Mesenchymal stem cell (in vitro differentiated cells and primary cell): ENCODE data around the gene SHBG. TPM values are rescaled to one million over a fixed set of nuclear protein-coding genes. Genes with fewer than 3 reads are reported as not detected.

Source experiments
- DNase-seq: peaks from one replicate; pipeline ENCODE4 v3.0.0-alpha.2; 2013
- H2AFZ ChIP-seq: one replicate; pipeline ENCODE4 v1.6.1; 2013; ENCODE audit warnings: low read depth, mild to moderate bottlenecking, control low read depth, inconsistent platforms, low read length, moderate library complexity
- H2AK5ac ChIP-seq: 2 replicates; pipeline ENCODE4 v1.6.1; 2013; ENCODE audit warnings: low read length, moderate library complexity, mild to moderate bottlenecking, inconsistent platforms; ENCODE audit not compliant: severe bottlenecking
- H2BK120ac ChIP-seq: one replicate; pipeline ENCODE4 v1.6.1; 2013; ENCODE audit warnings: low read depth, mild to moderate bottlenecking, inconsistent platforms, low read length, moderate library complexity
- H2BK12ac ChIP-seq, 2 experiments: one replicate each; pipeline ENCODE4 v1.6.1; 2013; ENCODE audit warnings: inconsistent platforms in 2 of 2, low read length in 2 of 2, mild to moderate bottlenecking in 2 of 2, moderate library complexity in 2 of 2, control low read depth in 1 of 2
- H2BK15ac ChIP-seq: one replicate; pipeline ENCODE4 v1.6.1; 2013; ENCODE audit warnings: mild to moderate bottlenecking, low read depth, inconsistent platforms; ENCODE audit not compliant: poor library complexity, severe bottlenecking
- H2BK5ac ChIP-seq: 2 replicates; pipeline ENCODE4 v1.6.1; 2013; ENCODE audit warnings: low read depth, mild to moderate bottlenecking, low read length, control low read depth, inconsistent platforms; ENCODE audit not compliant: poor library complexity, severe bottlenecking
- H3K14ac ChIP-seq, 2 experiments: one replicate each; pipeline ENCODE4 v1.6.1; 2013; ENCODE audit warnings: inconsistent platforms in 2 of 2, low read length in 2 of 2, control low read depth in 1 of 2, mild to moderate bottlenecking in 1 of 2, moderate library complexity in 1 of 2
- H3K18ac ChIP-seq, 2 experiments: one replicate each; pipeline ENCODE4 v1.6.1; 2013; ENCODE audit warnings: inconsistent platforms in 2 of 2, low read length in 2 of 2, control low read depth in 1 of 2, low read depth in 1 of 2, mild to moderate bottlenecking in 1 of 2
- H3K23ac ChIP-seq, 2 experiments: one replicate each; pipeline ENCODE4 v1.6.1; 2013; ENCODE audit warnings: inconsistent platforms in 2 of 2, low read length in 2 of 2, mild to moderate bottlenecking in 2 of 2, moderate library complexity in 2 of 2, control low read depth in 1 of 2
- H3K27ac ChIP-seq: 2 replicates; pipeline ENCODE4 v1.5.1; 2013; ENCODE audit warnings: mild to moderate bottlenecking, moderate library complexity, low read length, control low read depth, inconsistent platforms; ENCODE audit not compliant: poor library complexity, severe bottlenecking
- H3K27me3 ChIP-seq, 2 experiments: 2 replicates each; pipeline versions ENCODE4 v1.6.1 to v1.7.0; 2013; ENCODE audit warnings: low read length in 2 of 2, mild to moderate bottlenecking in 2 of 2, moderate library complexity in 2 of 2, control low read depth in 1 of 2, inconsistent platforms in 1 of 2; ENCODE audit not compliant: control insufficient read depth in 1 of 2, insufficient read depth in 1 of 2
- H3K36me3 ChIP-seq, 2 experiments: 2 replicates each; pipeline versions ENCODE4 v1.6.1 to v1.7.0; 2013; ENCODE audit warnings: low read length in 2 of 2, control low read depth in 1 of 2, inconsistent platforms in 1 of 2, low read depth in 1 of 2, mild to moderate bottlenecking in 1 of 2; ENCODE audit not compliant: insufficient read depth in 2 of 2, control insufficient read depth in 1 of 2
- H3K4ac ChIP-seq, 2 experiments: one replicate each; pipeline ENCODE4 v1.6.1; 2013; ENCODE audit warnings: inconsistent platforms in 2 of 2, low read length in 2 of 2, mild to moderate bottlenecking in 2 of 2, moderate library complexity in 2 of 2, control low read depth in 1 of 2, low read depth in 1 of 2
- H3K4me1 ChIP-seq: 2 replicates; pipeline ENCODE4 v1.6.1; 2013; ENCODE audit warnings: low read depth, low read length, control low read depth; ENCODE audit not compliant: control insufficient read depth, insufficient read depth
- H3K4me2 ChIP-seq: 2 replicates; pipeline ENCODE4 v1.6.1; 2013; ENCODE audit warnings: low read length, mild to moderate bottlenecking, inconsistent platforms; ENCODE audit not compliant: poor library complexity, severe bottlenecking
- H3K4me3 ChIP-seq, 2 experiments: 2 replicates each; pipeline versions ENCODE4 v1.5.1 to v1.7.0; 2013; ENCODE audit warnings: low read length in 2 of 2, mild to moderate bottlenecking in 2 of 2, control low read depth in 1 of 2, low read depth in 1 of 2; ENCODE audit not compliant: insufficient read depth in 1 of 2
- H3K79me1 ChIP-seq: replicated peaks from 2 replicates; pipeline ENCODE4 v1.6.1; 2013; ENCODE audit warnings: mild to moderate bottlenecking, control low read depth, low read length, inconsistent platforms; ENCODE audit not compliant: poor library complexity, severe bottlenecking
- H3K9ac ChIP-seq: 2 replicates; pipeline ENCODE4 v1.7.0; 2013; ENCODE audit warnings: mild to moderate bottlenecking, low read length, moderate library complexity
- H3K9me3 ChIP-seq: 2 replicates; pipeline ENCODE4 v1.7.0; 2013; ENCODE audit warnings: mild to moderate bottlenecking, low read length; ENCODE audit not compliant: control insufficient read depth
- H4K8ac ChIP-seq: one replicate; pipeline ENCODE4 v1.6.1; 2013; ENCODE audit warnings: inconsistent platforms, mild to moderate bottlenecking, low read length, moderate library complexity
- H4K91ac ChIP-seq: one replicate; pipeline ENCODE4 v1.6.1; 2013; ENCODE audit warnings: mild to moderate bottlenecking, low read length, inconsistent platforms
- WGBS: methylation state at CpG from one replicate; pipeline ENCODE4 v1.1.7; 2013; ENCODE audit warnings: mixed read lengths; 5-methylcytosine and 5-hydroxymethylcytosine counted together
- small RNA-seq: library from polyadenylated mRNA; stranded (forward); fragments of <200 nt; extraction: miRNeasy Mini kit (QIAGEN cat#:217004); gene quantifications from one replicate; pipeline ENCODE3, GENCODE V24; 2013; ENCODE audit warnings: low read depth

SHBG gene

DNA sequence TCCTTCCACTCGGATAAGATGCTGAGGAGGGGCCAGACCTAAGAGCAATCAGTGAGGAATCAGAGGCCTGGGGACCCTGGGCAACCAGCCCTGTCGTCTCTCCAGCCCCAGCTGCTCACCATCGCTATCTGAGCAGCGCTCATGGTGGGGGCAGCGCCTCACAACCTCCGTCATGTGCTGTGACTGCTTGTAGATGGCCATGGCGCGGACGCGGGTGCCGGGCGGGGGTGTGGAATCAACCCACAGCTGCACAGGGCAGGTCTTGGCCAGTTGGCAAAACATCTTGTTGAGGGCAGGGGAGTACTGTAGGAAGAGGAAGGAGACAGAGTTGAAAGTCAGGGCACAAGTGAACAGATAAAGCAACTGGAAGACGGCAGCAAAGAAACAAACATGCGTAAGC, 45.0 kb downstream of the SHBG start:
- H4K91ac ChIP-seq: no peak overlapping the region
- no peak for DNase-seq
- no peak overlapping the region for H4K8ac ChIP-seq
- H2BK120ac ChIP-seq: no peak overlapping the region
- H3K9ac ChIP-seq: no peak overlapping the region
- H3K36me3 ChIP-seq: peaks cover 45 to 59% of the 10 kb centered on the region in 2 experiments
- H3K23ac ChIP-seq: no peak overlapping the region
- no peak overlapping the region for H2BK5ac ChIP-seq
- H3K4me2 ChIP-seq: no peak overlapping the region
- no peak overlapping the region for H2AK5ac ChIP-seq
- no peak overlapping the region for H3K27ac ChIP-seq
- WGBS: 91% methylated on average over 14 of the region's 14 CpGs
- H3K14ac ChIP-seq: no peak overlapping the region
- no peak overlapping the region for H2BK12ac ChIP-seq
- no peak overlapping the region for H3K4me3 ChIP-seq
- H3K4ac ChIP-seq: no peak overlapping the region
- H3K79me1 ChIP-seq: peaks cover 22% of the 10 kb centered on the region
- peaks cover 7% of the 10 kb centered on the region for H3K4me1 ChIP-seq
- peaks cover 10% of the 10 kb centered on the region for H3K9me3 ChIP-seq
- no peak overlapping the region for H2AFZ ChIP-seq
- no peak overlapping the region for H2BK15ac ChIP-seq
- H3K27me3 ChIP-seq: no peaks in the 10 kb centered on the region
- no peak overlapping the region for H3K18ac ChIP-seq

DNA sequence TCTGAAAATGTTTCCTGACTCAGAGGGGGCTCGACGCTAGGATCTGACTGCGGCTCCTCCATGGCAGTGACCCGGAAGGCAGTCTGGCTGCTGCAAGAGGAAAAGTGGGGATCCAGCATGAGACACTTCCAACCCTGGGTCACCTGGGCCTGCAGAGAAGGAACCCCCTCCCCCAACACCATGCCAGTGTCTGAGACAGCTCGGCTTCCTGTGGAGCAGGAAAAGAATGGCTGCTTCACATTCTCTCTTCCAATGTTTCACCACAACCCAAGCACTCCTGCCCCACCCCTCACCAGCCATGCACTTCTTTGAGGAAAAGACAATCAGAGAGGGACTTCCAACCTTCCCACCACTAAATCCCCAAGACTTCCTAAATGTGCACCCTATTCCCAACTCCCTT, 46.6 kb downstream of the SHBG start:
- Histone ChIP-seq H4K8ac (no peak overlapping the region), H2BK120ac (no peak overlapping the region), H2AFZ (no peak overlapping the region), H2BK5ac (no peak overlapping the region), H3K18ac (no peak overlapping the region), H3K4me2 (no peak overlapping the region), H3K27ac (no peak overlapping the region), H3K4ac (no peak overlapping the region), H3K9ac (no peak overlapping the region), H4K91ac (no peak overlapping the region), H3K79me1 (peaks cover 22% of the 10 kb centered on the region), H3K23ac (no peak overlapping the region), H3K4me1 (peaks cover 7% of the 10 kb centered on the region), H2BK15ac (no peak overlapping the region), H3K36me3 (peaks cover 36 to 43% of the 10 kb centered on the region in 2 experiments), H3K4me3 (no peak overlapping the region), H3K14ac (no peak overlapping the region), H3K9me3 (peaks cover 10% of the 10 kb centered on the region), H2BK12ac (no peak overlapping the region), H2AK5ac (no peak overlapping the region), H3K27me3 (no peaks in the 10 kb centered on the region)
- no peak for DNase-seq
- WGBS: 92% methylated on average over 5 of the region's 5 CpGs

DNA sequence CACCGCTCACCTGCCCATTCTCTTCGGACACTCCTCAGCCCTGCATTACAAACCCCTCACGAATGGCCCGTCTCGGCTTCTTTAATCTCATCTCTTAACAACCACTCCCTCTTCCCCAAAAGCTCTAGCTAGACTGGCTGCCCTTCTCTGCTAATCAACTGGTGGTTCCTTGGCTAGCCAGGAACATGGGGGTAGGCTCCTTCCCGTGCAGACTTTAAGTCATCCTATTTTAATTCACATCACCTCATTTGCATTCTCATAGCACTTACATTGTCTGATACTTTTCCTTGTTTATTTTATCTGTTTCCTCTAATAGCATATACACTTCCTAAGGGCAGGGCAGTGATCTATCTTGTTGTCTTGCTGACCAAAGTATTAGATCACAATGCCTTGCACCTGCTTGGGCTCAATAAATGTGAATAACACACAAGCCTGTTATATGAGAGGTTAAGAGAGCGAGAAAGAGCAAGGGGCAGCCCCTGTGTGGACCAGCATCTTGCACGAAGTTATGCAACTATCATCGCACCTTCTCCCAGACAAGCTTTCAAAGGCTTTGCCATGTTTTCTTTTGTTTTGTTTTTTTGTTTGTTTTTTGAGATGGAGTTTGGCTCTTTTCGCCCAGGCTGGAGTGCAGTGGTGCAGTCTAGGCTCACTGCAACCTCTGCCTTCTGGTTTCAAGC, 47.6 kb downstream of the SHBG start:
- WGBS: 59% methylated on average over 10 of the region's 10 CpGs
- no peak overlapping the region for H2BK12ac ChIP-seq
- H3K4me2 ChIP-seq: no peak overlapping the region
- H2BK15ac ChIP-seq: no peak overlapping the region
- H2BK5ac ChIP-seq: no peak overlapping the region
- no peak overlapping the region for H3K4me3 ChIP-seq
- no peak overlapping the region for H4K8ac ChIP-seq
- H3K79me1 ChIP-seq: peaks cover 22% of the 10 kb centered on the region
- H3K14ac ChIP-seq: no peak overlapping the region
- H3K18ac ChIP-seq: no peak overlapping the region
- H2AK5ac ChIP-seq: no peak overlapping the region
- H3K36me3 ChIP-seq: peaks cover 29 to 35% of the 10 kb centered on the region in 2 experiments
- no peak overlapping the region for H3K23ac ChIP-seq
- peak overlapping the region; percentile 6 for H3K9ac ChIP-seq
- no peak overlapping the region for H3K27ac ChIP-seq
- H3K4me1 ChIP-seq: peaks cover 7% of the 10 kb centered on the region
- H4K91ac ChIP-seq: no peak overlapping the region
- no peaks in the 10 kb centered on the region for H3K27me3 ChIP-seq
- H3K9me3 ChIP-seq: peaks cover 10% of the 10 kb centered on the region
- H2BK120ac ChIP-seq: no peak overlapping the region
- no peak for DNase-seq
- no peak overlapping the region for H2AFZ ChIP-seq
- no peak overlapping the region for H3K4ac ChIP-seq

Small RNAs within 50 kb of the gene (small RNA-seq; reads per million reads assigned to genes)
- not detected for gene CD68
